HEK293 (cell line): ENCODE data around the gene DCAF6.
A peak's percentile ranks its signal among the peaks of the same experiment; 100 is the strongest.

ENCODE experiments used
- ELK4 ChIP-seq: IDR thresholded peaks from 2 replicates; pipeline ENCODE4 v1.6.1; 2011; ENCODE audit warnings: mild to moderate bottlenecking, low read depth, low read length, borderline replicate concordance
- FEZF1 ChIP-seq: fragments of 450-650 bp; formaldehyde crosslinking; IDR thresholded peaks from 2 replicates; pipeline ENCODE4 v1.5.1; 2016; ENCODE audit warnings: missing biosample characterization, missing genetic modification characterization
- HOXD13 ChIP-seq: sonication (generic); formaldehyde crosslinking; IDR thresholded peaks from 2 replicates; pipeline ENCODE4 v1.8.0; 2022; ENCODE audit warnings: missing genetic modification reagents, borderline replicate concordance
- PRDM1 ChIP-seq: fragments of 450-650 bp; formaldehyde crosslinking; IDR thresholded peaks from 2 replicates; pipeline ENCODE4; 2016; ENCODE audit warnings: missing biosample characterization, missing genetic modification characterization
- PRDM2 ChIP-seq: fragments of 450-650 bp; formaldehyde crosslinking; IDR thresholded peaks from 2 replicates; pipeline ENCODE4 v1.5.1; 2016; ENCODE audit warnings: missing biosample characterization, missing genetic modification characterization, borderline replicate concordance
- PRDM4 ChIP-seq: fragments of 450-650 bp; formaldehyde crosslinking; IDR thresholded peaks from 2 replicates; pipeline ENCODE4 v1.5.1; 2017; ENCODE audit warnings: missing biosample characterization, missing genetic modification characterization
- REST ChIP-seq: fragments of 450-650 bp; formaldehyde crosslinking; IDR thresholded peaks from 2 replicates; pipeline ENCODE4 v1.5.1; 2016; ENCODE audit warnings: missing biosample characterization, missing genetic modification characterization
- SALL2 ChIP-seq: fragments of 450-650 bp; formaldehyde crosslinking; IDR thresholded peaks from 2 replicates; pipeline ENCODE4 v1.5.0; 2017; ENCODE audit warnings: missing biosample characterization, mild to moderate bottlenecking, missing genetic modification characterization, borderline replicate concordance
- ZBTB21 ChIP-seq: fragments of 450-650 bp; formaldehyde crosslinking; IDR thresholded peaks from 2 replicates; pipeline ENCODE4 v1.5.1; 2017; ENCODE audit warnings: missing biosample characterization, missing genetic modification characterization
- ZFP3 ChIP-seq: fragments of 450-650 bp; formaldehyde crosslinking; IDR thresholded peaks from 2 replicates; pipeline ENCODE4 v1.5.1; 2016; ENCODE audit warnings: low read depth, missing biosample characterization, missing genetic modification characterization
- ZNF248 ChIP-seq: fragments of 450-650 bp; formaldehyde crosslinking; IDR thresholded peaks from 2 replicates; pipeline ENCODE4 v1.5.1; 2017; ENCODE audit warnings: missing biosample characterization, missing genetic modification characterization
- ZNF513 ChIP-seq: fragments of 450-650 bp; IDR thresholded peaks from 2 replicates; pipeline ENCODE4 v1.5.1; 2018; ENCODE audit warnings: missing biosample characterization, missing genetic modification characterization
- ZNF585B ChIP-seq: fragments of 450-650 bp; formaldehyde crosslinking; IDR thresholded peaks from 2 replicates; pipeline ENCODE4 v1.5.1; 2016; ENCODE audit warnings: missing biosample characterization, missing genetic modification characterization
- ZNF624 ChIP-seq: fragments of 450-650 bp; formaldehyde crosslinking; IDR thresholded peaks from 2 replicates; pipeline ENCODE4 v1.5.1; 2017; ENCODE audit warnings: missing biosample characterization, missing genetic modification characterization
- ZNF629 ChIP-seq: fragments of 450-650 bp; formaldehyde crosslinking; IDR thresholded peaks from 2 replicates; pipeline ENCODE4 v1.5.1; 2017; ENCODE audit warnings: missing biosample characterization, missing genetic modification characterization
- ZNF639 ChIP-seq: fragments of 450-650 bp; formaldehyde crosslinking; IDR thresholded peaks from 2 replicates; pipeline ENCODE4 v1.5.1; 2016; ENCODE audit warnings: missing biosample characterization, missing genetic modification characterization
- ZNF645 ChIP-seq: fragments of 450-650 bp; formaldehyde crosslinking; IDR thresholded peaks from 2 replicates; pipeline ENCODE4; 2016; ENCODE audit warnings: missing biosample characterization, missing genetic modification characterization
- ZNF843 ChIP-seq: fragments of 450-650 bp; formaldehyde crosslinking; IDR thresholded peaks from 2 replicates; pipeline ENCODE4 v1.5.1; 2016; ENCODE audit warnings: missing biosample characterization, missing genetic modification characterization
- ZSCAN30 ChIP-seq: fragments of 450-650 bp; IDR thresholded peaks from 2 replicates; pipeline ENCODE4 v1.5.1; 2018; ENCODE audit warnings: missing biosample characterization, mild to moderate bottlenecking, missing genetic modification characterization, moderate library complexity
- ZSCAN4 ChIP-seq: fragments of 450-650 bp; formaldehyde crosslinking; IDR thresholded peaks from 2 replicates; pipeline ENCODE4 v1.5.1; 2017; ENCODE audit warnings: missing biosample characterization, missing genetic modification characterization

DCAF6 gene

GRCh38 chr1:167926486-167926997, 9.9 kb upstream of the DCAF6 start (continued):
- TF ChIP-seq ZNF645 (tag by site-specific recombination) (no peak), ELK4 (no peak), ZFP3 (tag by site-specific recombination) (peak; percentile 71), ZNF629 (tag by site-specific recombination) (peak; percentile 73; the same call in 1 of the 2 replicates), ZNF585B (tag by site-specific recombination) (no peak), PRDM4 (tag by site-specific recombination) (peak; percentile 80), FEZF1 (tag by site-specific recombination) (peak; percentile 82), ZNF624 (tag by site-specific recombination) (no peak), ZBTB21 (tag by site-specific recombination) (peak; percentile 9; the same call in 1 of the 2 replicates), ZNF513 (tag by site-specific recombination) (peak; percentile 27; the same call in 1 of the 2 replicates), ZNF248 (no peak), SALL2 (tag by site-specific recombination) (no peak), ZNF843 (tag by site-specific recombination) (peak; percentile 94), PRDM2 (tag by site-specific recombination) (no peak), ZSCAN30 (tag by site-specific recombination) (peak; percentile 82), PRDM1 (tag by site-specific recombination) (no peak), REST (0 out of 2 replicates have a peak, but pooled peaks have one; percentile 31), ZNF639 (tag by site-specific recombination) (0 out of 2 replicates have a peak, but pooled peaks have one; percentile 52), HOXD13 (CRISPR knock-in tag) (0 out of 2 replicates have a peak, but pooled peaks have one; percentile 17), ZSCAN4 (peak; percentile 10; the same call in 1 of the 2 replicates)
